H1 (cell line): ENCODE results near the gene CACNB1. TPM values are rescaled to one million over a fixed set of nuclear protein-coding genes. Genes with fewer than 3 reads are reported as not detected.

Experiments
- GABPA ChIP-seq: IDR thresholded peaks from 2 replicates; pipeline ENCODE4 v1.6.1; 2011; ENCODE audit warnings: mild to moderate bottlenecking, low read length, moderate library complexity, borderline replicate concordance; ENCODE audit not compliant: insufficient read depth
- POLR2AphosphoS5 ChIP-seq: IDR thresholded peaks from 2 replicates; pipeline ENCODE4 v1.6.1; 2011; ENCODE audit warnings: low read depth, low read length
- SP2 ChIP-seq: IDR thresholded peaks from 2 replicates; pipeline ENCODE4 v1.6.1; 2012; ENCODE audit warnings: mild to moderate bottlenecking, low read length, inconsistent platforms
- polyA plus RNA-seq, 7 experiments: library from polyadenylated mRNA; depleted of rRNA in 3 of 7; stranded (reverse) in 5 of 7; unstranded in 2 of 7; fragments of >200 nt in 5 of 7; fragments of 200-250 nt in 2 of 7; gene quantifications; 1 replicate in 5 of 7; 2 replicates in 1 of 7; 4 replicates in 1 of 7; pipeline versions ENCODE4 v1.2.1 to v1.2.3, GENCODE V29; 2011 to 2013; ENCODE audit warnings: missing spikeins in 2 of 7, mixed read lengths in 2 of 7
- total RNA-seq: library from RNA; stranded (reverse); fragmentation: NEBNext Ultra II Directional; extraction: Animal tissue kit (Norgen Biotek cat#: 25700); gene quantifications from 2 replicates; pipeline ENCODE4 v1.2.1, GENCODE V29; 2021

CACNB1 gene
- total and polyA plus RNA-seq, 2 of the 8 experiments (the other 6 are each of a cell fraction or from before 2014, with no cell fraction given): 7.2 to 17.8 TPM

DNA sequence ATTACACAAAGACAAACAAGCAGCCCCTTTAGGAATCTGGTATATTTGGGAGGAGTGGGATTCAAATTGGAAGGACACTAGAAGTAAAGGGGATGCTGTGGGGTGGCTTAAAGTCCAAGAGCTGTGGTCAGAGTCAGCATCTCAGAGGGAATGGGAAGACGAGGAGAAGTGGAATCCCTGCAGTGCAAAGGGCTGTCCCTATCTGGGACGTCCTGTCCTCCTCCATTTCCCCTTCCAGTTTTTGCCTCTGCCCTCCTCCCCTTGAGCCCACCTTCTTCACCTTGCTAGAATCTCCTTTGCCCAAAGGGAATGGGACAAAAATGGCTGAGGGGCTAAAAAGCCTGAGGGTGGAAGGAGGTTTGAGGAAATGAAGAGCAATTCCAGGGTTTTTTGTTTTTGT is 41.8 kb downstream of the CACNB1 start (continued):
- TF ChIP-seq POLR2AphosphoS5 (no peak), SP2 (no peak), GABPA (no peak)
